HG03558 (cell line): Measurements from ENCODE around the gene LRCH1.
A peak's percentile ranks its signal among the peaks of the same experiment; 100 is the strongest.

ENCODE experiments used
- ATAC-seq: cut with Tn5 transposase; IDR thresholded peaks from one replicate; pipeline ENCODE4 v1.9.1; 2021; ENCODE audit warnings: moderate number of reproducible peaks; ENCODE audit not compliant: unreplicated experiment; ENCODE audit errors: extremely low read depth

The LRCH1 gene

GRCh38 chr13:46655377-46656180, 102.6 kb downstream of the LRCH1 start:
- no peak for ATAC-seq

- peak; percentile 83 for ATAC-seq
These were observed 103.8 kb downstream of the LRCH1 start for GRCh38 chr13:46656786-46657185.

DNA sequence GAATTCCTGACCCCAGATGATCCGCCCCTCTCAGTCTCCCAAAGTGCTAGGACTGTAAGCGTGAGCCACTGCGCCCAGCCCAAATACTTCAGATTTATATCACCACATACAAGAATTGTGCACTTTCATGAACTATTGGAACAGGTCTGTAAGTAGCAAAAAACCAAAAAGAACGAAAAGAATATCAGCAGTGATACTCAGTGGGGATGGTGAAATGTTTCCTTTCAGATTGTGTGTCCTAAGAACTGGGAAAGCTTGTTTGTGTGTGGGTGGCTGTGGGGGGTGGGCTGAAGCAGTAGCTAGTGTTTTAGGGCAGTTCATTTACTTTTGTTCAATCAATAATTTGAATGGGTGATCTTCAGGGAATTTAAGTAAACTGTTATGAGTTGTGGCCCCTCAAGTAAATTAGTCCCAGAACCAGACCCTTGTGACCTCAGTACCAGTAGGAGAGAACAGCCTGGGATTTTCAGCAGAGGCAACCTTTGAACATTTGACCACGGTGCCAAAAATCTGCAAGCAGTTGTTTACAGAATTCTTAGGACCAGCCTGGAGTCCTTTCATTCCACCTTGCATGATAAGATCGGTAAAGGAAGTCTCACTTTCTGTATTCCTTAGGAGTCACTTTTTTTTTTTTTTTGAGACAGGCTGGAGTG, 106.6 kb downstream of the LRCH1 start:
- ATAC-seq: no peak

DNA sequence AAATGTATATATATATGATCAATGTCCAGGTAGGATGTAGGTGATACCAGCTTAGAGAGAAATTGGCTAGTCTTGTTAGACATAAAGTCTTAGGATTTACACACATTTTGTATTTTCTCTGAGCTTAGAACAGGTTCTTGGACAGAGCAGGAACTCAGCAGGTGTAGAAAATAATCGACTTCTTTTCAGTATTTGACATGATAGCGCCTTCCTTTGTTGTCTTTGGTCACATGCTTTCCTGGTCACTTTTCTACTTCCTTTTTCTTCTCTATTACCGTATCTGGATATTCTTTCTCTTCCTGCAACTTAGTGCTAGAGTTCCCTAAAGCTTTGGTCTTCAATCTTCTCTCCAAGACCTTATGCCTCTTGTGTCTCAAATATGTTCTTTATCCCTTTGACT, 107.4 kb downstream of the LRCH1 start:
- no peak for ATAC-seq

DNA sequence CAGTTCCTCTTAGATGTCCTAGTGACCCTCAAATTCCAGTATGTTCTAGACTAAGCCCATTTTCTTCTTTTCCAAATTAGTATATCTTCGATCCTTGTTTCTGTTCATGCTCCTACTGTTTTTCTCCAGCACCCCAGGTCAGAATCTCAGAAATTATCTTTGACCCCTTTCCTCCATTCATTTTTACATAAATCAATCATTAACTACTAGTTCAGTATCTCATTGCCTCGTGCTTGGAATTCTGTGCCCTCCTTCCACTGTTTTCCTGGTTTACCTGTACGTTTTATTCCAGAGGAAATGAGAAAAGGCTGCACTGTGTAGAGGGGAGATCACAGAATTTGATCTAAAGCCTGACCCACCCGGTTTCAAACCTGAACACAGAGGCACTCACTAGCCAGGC, 107.9 kb downstream of the LRCH1 start:
- ATAC-seq: no peak

DNA sequence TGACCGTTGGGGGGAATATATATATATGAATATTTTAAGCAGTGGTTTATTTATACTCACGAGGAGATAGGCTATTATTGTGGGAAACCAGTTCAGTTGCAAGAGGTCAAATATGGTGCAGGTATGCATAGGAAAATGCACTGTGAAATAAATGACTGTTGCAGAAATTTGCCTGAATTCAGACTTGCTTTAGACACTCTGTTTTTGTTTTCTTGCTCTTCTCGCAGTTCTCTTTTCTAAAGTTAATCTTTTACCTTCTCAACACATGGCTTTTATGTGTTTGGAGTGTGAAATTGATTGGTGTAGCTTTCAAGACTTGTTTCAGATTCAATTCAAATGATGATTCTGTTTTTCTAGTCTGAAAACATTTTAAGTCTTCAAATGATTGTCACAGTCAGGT, 109.7 kb downstream of the LRCH1 start:
- peak; percentile 47 for ATAC-seq

DNA sequence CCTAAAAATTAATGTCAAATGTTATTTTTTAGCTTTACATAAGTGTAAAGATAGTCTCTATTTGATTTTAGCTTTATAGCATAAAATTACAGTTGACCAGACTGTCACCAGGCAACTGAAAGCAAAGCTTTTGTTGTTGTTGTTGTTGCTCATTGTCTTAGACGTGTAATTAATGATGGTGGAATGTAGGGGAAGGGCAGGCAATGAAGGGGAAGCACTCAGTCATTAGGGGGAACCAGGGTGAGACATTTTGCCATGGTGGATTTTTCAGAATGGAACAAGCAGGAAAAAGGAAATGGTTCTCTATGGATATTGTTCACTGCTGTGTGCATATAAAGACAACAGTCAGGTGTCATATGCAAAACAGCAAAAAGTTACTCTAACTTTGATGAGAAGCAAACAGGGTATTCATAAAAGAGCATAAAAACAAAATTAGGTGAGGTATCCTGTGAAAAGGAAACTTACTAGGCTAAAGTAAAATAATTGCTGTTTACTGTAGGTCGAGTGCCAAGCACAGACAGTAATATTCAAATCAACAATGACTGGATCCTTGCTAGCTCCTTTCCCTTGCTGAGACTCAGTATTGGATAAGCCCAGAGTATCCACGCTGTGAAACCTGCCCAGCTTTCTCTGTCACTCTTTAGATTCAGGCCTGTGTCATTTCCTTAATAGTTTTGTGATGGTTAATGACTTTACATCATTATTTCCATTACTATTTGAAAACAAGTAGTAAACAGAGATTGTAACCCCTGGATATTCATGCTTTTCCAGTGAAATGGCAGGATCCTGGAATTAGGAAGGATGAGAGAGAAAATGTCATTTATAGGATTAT, 110.5 kb downstream of the LRCH1 start:
- no peak for ATAC-seq

DNA sequence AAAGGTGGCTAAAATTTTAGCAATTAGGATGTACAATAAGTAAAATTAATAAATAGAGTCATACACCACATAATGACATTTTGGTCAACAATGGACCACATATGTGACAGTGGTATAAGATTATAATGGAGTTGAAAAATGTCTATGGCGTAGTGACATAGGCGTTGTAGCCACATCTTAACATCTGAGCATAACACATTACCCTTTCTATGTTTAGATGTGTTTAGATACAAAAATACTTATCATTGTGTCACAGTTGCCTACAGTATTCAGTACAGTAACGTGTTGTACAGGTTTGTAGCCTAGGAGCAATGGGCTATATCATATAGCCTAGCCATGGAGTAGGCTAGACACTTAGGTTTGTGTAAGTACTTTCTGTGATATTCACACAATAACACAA, 111.2 kb downstream of the LRCH1 start:
- ATAC-seq: no peak

DNA sequence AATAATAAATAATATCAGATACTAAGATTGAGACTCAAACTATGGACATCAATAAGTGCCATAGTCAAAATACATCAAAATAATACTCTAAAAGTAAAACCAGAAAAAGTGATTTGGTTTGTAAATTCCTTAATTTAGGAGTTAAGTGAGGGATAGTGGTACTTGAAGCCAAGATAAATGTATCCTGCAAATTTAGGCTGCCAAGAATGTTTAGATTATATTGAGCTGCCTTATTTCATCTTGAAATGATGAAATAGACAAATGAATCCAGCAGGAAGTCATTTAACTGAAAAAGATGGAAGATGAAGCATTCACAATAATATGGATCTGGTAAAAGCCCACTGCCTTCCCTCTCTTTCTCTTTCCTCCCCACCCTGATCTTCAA, 112.3 kb downstream of the LRCH1 start:
- ATAC-seq: no peak

DNA sequence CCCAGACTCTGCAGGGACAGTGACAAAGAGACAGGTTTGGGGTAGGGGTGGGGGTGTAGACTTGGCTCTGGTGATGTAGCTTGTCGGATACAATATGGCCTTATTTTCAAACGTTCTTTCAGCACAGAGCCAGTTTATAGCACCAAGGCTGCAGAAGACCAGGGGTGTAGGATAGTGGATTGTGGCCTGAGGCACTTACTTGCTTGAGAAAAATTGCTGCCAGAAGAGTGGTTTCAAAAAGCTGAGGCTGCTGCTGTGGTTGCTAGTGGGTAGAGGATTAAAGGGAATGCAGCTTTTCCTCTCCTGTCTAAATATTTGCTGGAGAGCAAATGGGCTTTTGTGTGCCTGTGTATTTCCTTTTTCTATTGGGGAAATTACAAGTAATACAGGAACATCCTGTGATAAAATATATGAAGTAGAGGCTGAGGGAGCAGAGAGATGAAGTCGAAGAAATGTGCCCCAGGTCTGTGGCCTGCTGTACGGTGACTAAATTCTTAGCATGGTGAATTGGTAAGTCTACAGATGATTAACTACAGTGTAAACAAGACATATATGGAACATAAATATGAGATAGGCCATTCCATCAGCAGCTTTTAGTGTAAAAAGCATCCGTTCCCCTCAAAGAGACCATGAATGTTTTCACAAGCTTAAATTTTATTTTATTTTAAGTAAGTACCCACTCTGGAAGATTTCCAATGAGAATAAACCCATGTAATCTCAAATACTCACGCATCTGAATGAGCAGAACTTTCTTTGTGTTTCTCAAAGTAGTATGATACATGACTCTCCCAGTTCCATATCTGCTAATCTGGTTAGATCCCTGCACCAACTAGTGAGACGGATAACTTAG, 112.9 kb downstream of the LRCH1 start:
- ATAC-seq: no peak

- no peak for ATAC-seq
These were observed 113.9 kb downstream of the LRCH1 start for GRCh38 chr13:46666727-46667456.

DNA sequence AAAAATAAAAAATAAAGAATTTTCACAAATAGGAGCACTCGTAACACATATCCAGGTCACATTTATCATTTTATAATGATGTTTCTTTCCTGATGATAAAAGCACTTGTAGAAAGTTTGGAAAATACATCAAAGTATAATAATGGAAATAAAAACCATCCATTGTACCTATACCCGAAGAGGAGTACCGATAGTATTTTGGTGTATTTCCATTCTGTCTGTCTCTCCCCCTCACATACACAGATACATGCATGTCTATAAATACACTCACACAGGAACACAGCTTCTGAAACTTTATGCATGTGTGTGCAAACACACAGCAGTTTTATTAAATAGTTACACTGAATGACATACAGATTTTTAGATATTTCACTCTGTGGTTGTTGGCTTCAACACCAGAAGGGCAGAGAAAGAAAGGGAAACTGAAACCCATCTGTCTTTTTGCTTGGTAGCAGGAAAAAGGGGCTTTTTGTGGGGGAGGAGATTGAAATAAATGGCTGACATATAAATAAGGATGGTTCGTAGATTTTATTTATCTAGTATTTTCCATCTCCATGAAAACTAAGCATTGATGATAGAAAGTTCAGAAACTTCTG, 114.8 kb downstream of the LRCH1 start:
- no peak for ATAC-seq

DNA sequence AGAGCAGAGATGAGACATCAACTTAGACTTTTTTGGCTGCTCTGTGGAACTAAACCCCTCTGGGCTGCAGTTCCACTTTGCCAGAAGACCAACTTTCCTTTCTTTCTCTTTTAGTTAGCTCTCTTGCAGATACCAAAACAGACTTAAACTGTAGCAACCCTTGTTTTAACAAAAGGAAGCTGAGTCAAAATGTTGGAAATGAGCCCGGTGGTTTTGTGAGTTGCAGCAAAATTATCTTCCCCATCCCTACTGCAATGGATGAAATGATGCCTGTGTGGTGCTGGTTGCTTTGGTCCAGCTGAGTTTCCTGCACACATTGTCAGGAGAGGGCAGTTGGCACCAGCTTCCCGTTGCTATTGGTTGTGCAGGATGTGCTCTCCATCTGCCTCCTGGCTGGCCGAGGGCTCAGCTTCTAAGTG, 115.3 kb downstream of the LRCH1 start:
- ATAC-seq: no peak

DNA sequence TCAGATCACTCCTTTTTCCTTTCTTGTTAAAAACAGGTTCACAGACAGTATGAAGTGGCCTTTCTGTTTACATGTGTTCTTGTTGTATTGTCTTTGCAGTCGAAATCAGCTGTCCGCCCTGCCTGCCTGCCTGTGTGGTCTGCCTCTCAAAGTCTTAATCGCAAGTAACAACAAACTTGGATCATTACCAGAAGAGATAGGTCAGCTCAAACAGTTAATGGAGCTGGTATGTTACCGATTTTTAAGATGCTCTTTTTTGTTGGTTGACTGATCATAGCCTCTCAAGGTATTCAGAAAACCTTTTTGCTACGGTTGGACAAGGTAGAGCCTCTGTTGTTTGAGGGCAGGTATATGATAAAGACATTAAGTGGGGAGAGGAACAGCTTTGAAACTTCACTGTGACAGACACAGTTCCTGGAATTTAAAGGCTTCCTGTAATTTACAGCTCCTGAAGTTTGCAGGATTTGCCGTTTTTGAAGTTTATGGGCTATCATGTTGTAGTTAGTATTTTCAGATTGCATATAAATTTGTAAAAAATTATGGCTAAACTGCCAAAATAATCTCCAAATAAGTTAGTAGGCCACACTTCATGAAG, 116.1 kb downstream of the LRCH1 start:
- no peak for ATAC-seq

DNA sequence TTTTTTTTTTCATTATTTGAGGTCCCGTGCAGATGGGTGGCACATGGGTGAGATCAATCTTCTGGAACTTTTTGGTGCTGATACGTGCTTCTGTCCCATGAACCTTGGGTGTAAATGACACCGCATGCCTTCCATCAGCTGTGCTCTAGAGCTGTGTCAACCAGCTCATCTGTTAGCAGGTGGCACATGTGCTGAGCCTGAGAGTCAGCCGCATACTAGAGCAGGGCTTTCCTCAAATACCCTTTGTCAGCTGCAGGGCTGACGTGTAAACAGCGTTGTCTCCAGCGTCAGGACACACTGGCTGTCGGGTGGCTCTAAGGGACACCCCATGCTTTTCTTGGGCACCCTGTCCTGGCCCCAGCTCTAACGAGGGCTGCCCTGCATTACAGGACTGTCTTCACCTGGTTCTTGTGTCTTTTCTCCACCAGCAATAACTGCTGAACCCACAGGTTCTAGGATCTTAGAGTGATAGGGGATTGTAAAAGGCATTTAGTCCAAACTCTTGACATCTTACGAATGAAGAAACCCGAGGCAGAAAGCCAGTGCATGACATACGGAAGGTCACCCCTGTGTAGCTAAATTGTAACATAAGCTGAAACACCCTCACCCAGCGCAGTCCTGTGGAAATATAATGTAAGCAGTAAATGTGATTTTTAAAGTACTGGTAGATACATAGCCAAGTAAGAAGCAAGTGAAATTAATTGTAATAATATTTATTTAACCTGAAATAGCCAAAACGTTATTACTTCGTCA, 119.5 kb downstream of the LRCH1 start:
- no peak for ATAC-seq

DNA sequence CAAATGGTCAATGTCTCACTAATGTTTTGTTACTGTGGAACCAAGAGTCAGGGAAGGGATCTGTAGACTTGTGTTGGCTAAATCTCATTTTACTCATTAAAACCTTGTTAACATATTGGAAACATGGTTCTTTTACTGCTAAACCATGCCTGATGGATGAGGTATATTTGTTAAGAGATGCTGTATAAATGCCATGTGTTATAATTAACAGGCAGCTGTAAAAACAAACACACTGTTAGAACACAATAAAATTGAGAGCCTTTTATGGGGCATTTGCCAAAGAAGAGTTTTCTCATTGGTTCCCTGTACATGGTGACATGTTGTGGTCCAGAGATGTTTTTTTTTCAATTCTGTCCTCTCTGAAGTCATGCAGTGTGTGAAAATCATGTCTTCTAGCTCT, 122.0 kb downstream of the LRCH1 start:
- ATAC-seq: no peak

- ATAC-seq: no peak
These were observed 123.4 kb downstream of the LRCH1 start for GRCh38 chr13:46676378-46676725.
